GM12878 (cell line): ENCODE data around the gene PPCS. TPM values are rescaled to one million over a fixed set of nuclear protein-coding genes. Genes with fewer than 3 reads are reported as not detected.

Experiments used
- ATAC-seq: fragments of 200-7000 bp; cut with Tn5 transposase; 3 replicates; pipeline ENCODE4 v1.9.1; 2020; ENCODE audit warnings: mild to moderate bottlenecking, moderate library complexity
- BruUV-seq: library from RNA; stranded (reverse); fragments of 400-500 nt; replicated peaks from 2 replicates; lab custom pipeline; 2021; lab: Mats Ljungman, UMichigan
- CTCF ChIA-PET: fragments of 300-600 bp; sonication (Branson Sonifier 250); formaldehyde crosslinking; extraction: SDS; loops from one replicate; lab custom pipeline; 2021; ENCODE audit warnings: inconsistent platforms; lab: Yijun Ruan, JAX
- POLR2A ChIA-PET: fragments of 350-600 bp; formaldehyde crosslinking; extraction: SDS; loops from one replicate; lab custom pipeline; 2021; ENCODE audit warnings: inconsistent platforms; lab: Charles Lee
- RAD21 ChIA-PET: fragments of 300-600 bp; sonication (Branson Sonifier 250); formaldehyde crosslinking; loops from one replicate; lab custom pipeline; 2023; ENCODE audit warnings: antibody characterized with exemption; ENCODE audit not compliant: unreplicated experiment; lab: Charles Lee
- SMC1A ChIA-PET: fragments of 300-600 bp; sonication (Branson Sonifier 250); formaldehyde crosslinking; loops from one replicate; lab custom pipeline; 2023; ENCODE audit not compliant: unreplicated experiment, uncharacterized antibody; lab: Charles Lee
- DNase-seq: peaks from one replicate; pipeline ENCODE4 v3.0.0-alpha.2; 2011; ENCODE audit warnings: low read depth, low spot score
- FAIRE-seq: peaks from 3 replicates; lab custom pipeline; 2011; peaks lifted over from hg19 to GRCh38; lab: Jason Lieb, UNC
- H2AFZ ChIP-seq: 2 replicates; pipeline ENCODE4 v1.6.0; 2011; ENCODE audit warnings: low read depth, low read length, control low read depth; ENCODE audit not compliant: control insufficient read depth
- H3K27ac ChIP-seq: 2 replicates; pipeline ENCODE4 v1.5.1; 2011; ENCODE audit warnings: control low read depth; ENCODE audit not compliant: control insufficient read depth, insufficient read depth
- H3K27me3 ChIP-seq, 2 experiments: replicated peaks in 1 of 2; 2 replicates each; pipeline versions ENCODE4 v1.6.0 to v1.6.1; 2011; ENCODE audit warnings: low read length in 1 of 2; ENCODE audit not compliant: control insufficient read depth in 2 of 2, insufficient read depth in 2 of 2
- H3K36me3 ChIP-seq, 2 experiments: 2 replicates each; pipeline ENCODE4 v1.5.1; 2011; ENCODE audit warnings: low read length in 1 of 2; ENCODE audit not compliant: control insufficient read depth in 2 of 2, insufficient read depth in 2 of 2
- H3K4me1 ChIP-seq: 2 replicates; pipeline ENCODE4 v1.6.1; 2011; ENCODE audit warnings: mild to moderate bottlenecking, low read length, moderate library complexity, mixed read lengths; ENCODE audit not compliant: control insufficient read depth, insufficient read depth
- H3K4me2 ChIP-seq: 2 replicates; pipeline ENCODE4 v1.6.0; 2011; ENCODE audit warnings: control low read depth; ENCODE audit not compliant: control insufficient read depth, insufficient read depth
- H3K4me3 ChIP-seq: fragments of 200-600 bp; sonication (generic); 2 replicates; pipeline ENCODE4 v1.5.1; 2016
- H3K79me2 ChIP-seq: 2 replicates; pipeline ENCODE4 v1.6.0; 2011; ENCODE audit warnings: low read length; ENCODE audit not compliant: control insufficient read depth, insufficient read depth
- H3K9ac ChIP-seq: 2 replicates; pipeline ENCODE4 v1.8.0; 2011; ENCODE audit warnings: low read length, control low read depth, mixed read lengths; ENCODE audit not compliant: control insufficient read depth, insufficient read depth
- H3K9me3 ChIP-seq: replicated peaks from 3 replicates; pipeline ENCODE4 v1.5.1; 2011; ENCODE audit warnings: mild to moderate bottlenecking, low read length; ENCODE audit not compliant: control insufficient read depth, insufficient read depth
- H4K20me1 ChIP-seq: 2 replicates; pipeline ENCODE4 v1.6.0; 2011; ENCODE audit not compliant: control insufficient read depth, insufficient read depth
- CHD1 ChIP-seq: IDR thresholded peaks from 2 replicates; pipeline ENCODE4 v1.6.1; 2012; ENCODE audit warnings: low read depth, low read length, improper control_type of control experiment
- CHD4 ChIP-seq: fragments of 200-600 bp; sonication (generic); IDR thresholded peaks from 2 replicates; pipeline ENCODE4 v1.6.1; 2016; ENCODE audit warnings: mild to moderate bottlenecking
- FOS ChIP-seq: IDR thresholded peaks from 3 replicates; pipeline ENCODE4 v1.6.1; 2011; ENCODE audit warnings: borderline replicate concordance; ENCODE audit not compliant: insufficient read length; ENCODE audit errors: extremely low read depth
- MLLT1 ChIP-seq: fragments of 450-650 bp; IDR thresholded peaks from 2 replicates; pipeline ENCODE4 v1.6.1; 2016; ENCODE audit warnings: mild to moderate bottlenecking
- MTA2 ChIP-seq: fragments of 450-650 bp; IDR thresholded peaks from 2 replicates; pipeline ENCODE4 v1.6.1; 2016; ENCODE audit warnings: low read depth, mild to moderate bottlenecking, moderate library complexity
- NBN ChIP-seq: fragments of 450-650 bp; IDR thresholded peaks from 2 replicates; pipeline ENCODE4 v1.6.1; 2016
- NFIC ChIP-seq: IDR thresholded peaks from 2 replicates; pipeline ENCODE4 v1.6.1; 2012; ENCODE audit warnings: low read depth, mild to moderate bottlenecking, inconsistent platforms, low read length, moderate library complexity
- NKRF ChIP-seq: fragments of 450-650 bp; conservative IDR thresholded peaks from 2 replicates; pipeline ENCODE4 v1.6.1; 2017; ENCODE audit warnings: mild to moderate bottlenecking, moderate library complexity
- NR2C1 ChIP-seq: fragments of 450-650 bp; IDR thresholded peaks from 2 replicates; pipeline ENCODE4 v1.6.1; 2017; ENCODE audit warnings: antibody characterized with exemption, mild to moderate bottlenecking, moderate library complexity
- RAD21 ChIP-seq: IDR thresholded peaks from 2 replicates; pipeline ENCODE4 v1.6.1; 2011; ENCODE audit warnings: mild to moderate bottlenecking, low read depth, low read length, moderate library complexity; ENCODE audit not compliant: insufficient read depth
- SPI1 ChIP-seq: IDR thresholded peaks from 2 replicates; pipeline ENCODE4 v1.6.1; 2011; ENCODE audit warnings: low read depth, mild to moderate bottlenecking, low read length, moderate library complexity, borderline replicate concordance; ENCODE audit not compliant: insufficient read depth
- SRF ChIP-seq, 2 experiments: IDR thresholded peaks; 2 replicates each; pipeline ENCODE4 v1.6.1; 2011; ENCODE audit warnings: low read depth in 2 of 2, low read length in 2 of 2, mild to moderate bottlenecking in 1 of 2, moderate library complexity in 1 of 2
- STAT1 ChIP-seq: fragments of 450-650 bp; conservative IDR thresholded peaks from 2 replicates; pipeline ENCODE4 v1.6.1; 2014; ENCODE audit warnings: antibody characterized with exemption, mild to moderate bottlenecking
- WGBS: methylation state at CpG from one replicate; pipeline ENCODE4 v1.1.6; 2016; ENCODE audit warnings: low lambda C conversion rate; ENCODE audit not compliant: insufficient replicate concordance, insufficient coverage; ENCODE audit errors: missing lambda C conversion rate; 5-methylcytosine and 5-hydroxymethylcytosine counted together
- in situ Hi-C: fragments of 300-500 bp; cut with MboI; formaldehyde crosslinking; loops from 9 replicates; pipeline ENCODE4 v1.14.3; 2018; ENCODE audit warnings: mixed read lengths
- intact Hi-C: fragments of 100-400 bp; cut with micrococcal nuclease; formaldehyde crosslinking; loops from one replicate; pipeline ENCODE4 v1.14.2; 2022; ENCODE audit not compliant: unreplicated experiment
- polyA plus RNA-seq, 11 experiments: library from polyadenylated mRNA; depleted of rRNA in 4 of 11; unstranded in 6 of 11; stranded (reverse) in 5 of 11; fragments of >200 nt; fragmentation: Nextera tagmentation in 4 of 11; fragmentation: Illumina TruSeq in 1 of 11; extraction: Ambion mirVana in 4 of 11; extraction: Trizol in 1 of 11; gene quantifications; 1 replicate in 1 of 11; 2 replicates in 10 of 11; pipeline versions ENCODE4 v1.2.1 to v1.2.3, GENCODE V29; 2011 to 2016; ENCODE audit warnings: inconsistent platforms in 2 of 11, missing spikeins in 2 of 11, low read depth in 1 of 11
- total RNA-seq, 4 experiments: library from RNA; depleted of rRNA in 3 of 4; stranded (reverse); fragments of >200 nt in 3 of 4; fragmentation: Illumina TruSeq in 1 of 4; extraction: Trizol in 1 of 4; gene quantifications; 2 replicates each; pipeline versions ENCODE4 v1.2.1 to v1.2.3, GENCODE V29; 2013 to 2021
- TF ChIP-seq, protein P1 (sequence below): IDR thresholded peaks from 2 replicates; pipeline ENCODE4 v1.6.1; 2011; ENCODE audit warnings: borderline replicate concordance, low read depth, mild to moderate bottlenecking, moderate library complexity, mixed read lengths, low read length; ENCODE audit not compliant: insufficient read depth; ENCODE audit errors: extremely low read length

PPCS gene
- total and polyA plus RNA-seq, 10 of the 15 experiments (the other 5 are each of a cell fraction or from before 2014, with no cell fraction given), result 35.6 to 79.4 (median 51.9) TPM

- WGBS, result 43% methylated on average over 2 of the region's 2 CpGs
- no TSS peak for BruUV-seq
- H3K4me2 ChIP-seq, result no peak overlapping the region
- ChIA-PET SMC1A (interaction anchor here (0.9 kb wide), 1 partner anchor 9 kb away, joined by 4 read pairs; no protein-coding TSS in a partner anchor), POLR2A (no interaction called here), RAD21 (no interaction called here), CTCF (no interaction called here)
- no peaks in the 10 kb centered on the region for H3K79me2 ChIP-seq
- FAIRE-seq (no peak), ATAC-seq (no peak), DNase-seq (no peak)
- in situ Hi-C loops (no loop called here), intact Hi-C loops (loop anchor here (10.0 kb wide), 1 partner anchor 291 kb away; no protein-coding TSS in a partner anchor)
- no peak overlapping the region for H3K9ac ChIP-seq
- peaks cover 5% of the 10 kb centered on the region; the same call in 1 of the 2 replicates for H3K4me1 ChIP-seq
- no peaks in the 10 kb centered on the region for H4K20me1 ChIP-seq
- no peak overlapping the region for H3K4me3 ChIP-seq
- no peak overlapping the region for H3K27ac ChIP-seq
- H3K36me3 ChIP-seq, result no peaks in the 10 kb centered on the region
- no peak for TF ChIP-seq MLLT1
- TF ChIP-seq CHD1, result no peak
- TF ChIP-seq CHD4, result no peak
- no peak for TF ChIP-seq NFIC
- no peak for TF ChIP-seq SPI1
- no peak for TF ChIP-seq RAD21
- no peak for TF ChIP-seq FOS
- no peak for TF ChIP-seq SRF (IDR thresholded peaks at IDR 0.05; ENCODE audit: low read depth in 2 of 2, low read length in 2 of 2)
- no peak for TF ChIP-seq MTA2
- no peak for TF ChIP-seq NKRF
- no peak for TF ChIP-seq STAT1
- no peak for TF ChIP-seq NBN
- TF ChIP-seq NR2C1, result no peak
- TF ChIP-seq, protein P1, sequence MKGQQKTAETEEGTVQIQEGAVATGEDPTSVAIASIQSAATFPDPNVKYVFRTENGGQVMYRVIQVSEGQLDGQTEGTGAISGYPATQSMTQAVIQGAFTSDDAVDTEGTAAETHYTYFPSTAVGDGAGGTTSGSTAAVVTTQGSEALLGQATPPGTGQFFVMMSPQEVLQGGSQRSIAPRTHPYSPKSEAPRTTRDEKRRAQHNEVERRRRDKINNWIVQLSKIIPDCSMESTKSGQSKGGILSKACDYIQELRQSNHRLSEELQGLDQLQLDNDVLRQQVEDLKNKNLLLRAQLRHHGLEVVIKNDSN, result no peak
- H2AFZ ChIP-seq, result no peak overlapping the region
- no peaks in the 10 kb centered on the region for H3K9me3 ChIP-seq
- H3K27me3 ChIP-seq, result no peaks in the 10 kb centered on the region
These were observed 9.7 kb downstream of the PPCS start for GRCh38 chr1:42466030-42466429.
